Measurements from ENCODE around the gene USP19. TPM values are rescaled to one million over a fixed set of nuclear protein-coding genes. Genes with fewer than 3 reads are reported as not detected.

USP19 gene, protein sequence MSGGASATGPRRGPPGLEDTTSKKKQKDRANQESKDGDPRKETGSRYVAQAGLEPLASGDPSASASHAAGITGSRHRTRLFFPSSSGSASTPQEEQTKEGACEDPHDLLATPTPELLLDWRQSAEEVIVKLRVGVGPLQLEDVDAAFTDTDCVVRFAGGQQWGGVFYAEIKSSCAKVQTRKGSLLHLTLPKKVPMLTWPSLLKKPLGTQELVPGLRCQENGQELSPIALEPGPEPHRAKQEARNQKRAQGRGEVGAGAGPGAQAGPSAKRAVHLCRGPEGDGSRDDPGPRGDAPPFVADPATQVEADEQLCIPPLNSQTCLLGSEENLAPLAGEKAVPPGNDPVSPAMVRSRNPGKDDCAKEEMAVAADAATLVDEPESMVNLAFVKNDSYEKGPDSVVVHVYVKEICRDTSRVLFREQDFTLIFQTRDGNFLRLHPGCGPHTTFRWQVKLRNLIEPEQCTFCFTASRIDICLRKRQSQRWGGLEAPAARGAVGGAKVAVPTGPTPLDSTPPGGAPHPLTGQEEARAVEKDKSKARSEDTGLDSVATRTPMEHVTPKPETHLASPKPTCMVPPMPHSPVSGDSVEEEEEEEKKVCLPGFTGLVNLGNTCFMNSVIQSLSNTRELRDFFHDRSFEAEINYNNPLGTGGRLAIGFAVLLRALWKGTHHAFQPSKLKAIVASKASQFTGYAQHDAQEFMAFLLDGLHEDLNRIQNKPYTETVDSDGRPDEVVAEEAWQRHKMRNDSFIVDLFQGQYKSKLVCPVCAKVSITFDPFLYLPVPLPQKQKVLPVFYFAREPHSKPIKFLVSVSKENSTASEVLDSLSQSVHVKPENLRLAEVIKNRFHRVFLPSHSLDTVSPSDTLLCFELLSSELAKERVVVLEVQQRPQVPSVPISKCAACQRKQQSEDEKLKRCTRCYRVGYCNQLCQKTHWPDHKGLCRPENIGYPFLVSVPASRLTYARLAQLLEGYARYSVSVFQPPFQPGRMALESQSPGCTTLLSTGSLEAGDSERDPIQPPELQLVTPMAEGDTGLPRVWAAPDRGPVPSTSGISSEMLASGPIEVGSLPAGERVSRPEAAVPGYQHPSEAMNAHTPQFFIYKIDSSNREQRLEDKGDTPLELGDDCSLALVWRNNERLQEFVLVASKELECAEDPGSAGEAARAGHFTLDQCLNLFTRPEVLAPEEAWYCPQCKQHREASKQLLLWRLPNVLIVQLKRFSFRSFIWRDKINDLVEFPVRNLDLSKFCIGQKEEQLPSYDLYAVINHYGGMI (N-terminal part only)
- 10 to 100 TPM; 49.3 to 58.7 TPM for total RNA-seq

DNA sequence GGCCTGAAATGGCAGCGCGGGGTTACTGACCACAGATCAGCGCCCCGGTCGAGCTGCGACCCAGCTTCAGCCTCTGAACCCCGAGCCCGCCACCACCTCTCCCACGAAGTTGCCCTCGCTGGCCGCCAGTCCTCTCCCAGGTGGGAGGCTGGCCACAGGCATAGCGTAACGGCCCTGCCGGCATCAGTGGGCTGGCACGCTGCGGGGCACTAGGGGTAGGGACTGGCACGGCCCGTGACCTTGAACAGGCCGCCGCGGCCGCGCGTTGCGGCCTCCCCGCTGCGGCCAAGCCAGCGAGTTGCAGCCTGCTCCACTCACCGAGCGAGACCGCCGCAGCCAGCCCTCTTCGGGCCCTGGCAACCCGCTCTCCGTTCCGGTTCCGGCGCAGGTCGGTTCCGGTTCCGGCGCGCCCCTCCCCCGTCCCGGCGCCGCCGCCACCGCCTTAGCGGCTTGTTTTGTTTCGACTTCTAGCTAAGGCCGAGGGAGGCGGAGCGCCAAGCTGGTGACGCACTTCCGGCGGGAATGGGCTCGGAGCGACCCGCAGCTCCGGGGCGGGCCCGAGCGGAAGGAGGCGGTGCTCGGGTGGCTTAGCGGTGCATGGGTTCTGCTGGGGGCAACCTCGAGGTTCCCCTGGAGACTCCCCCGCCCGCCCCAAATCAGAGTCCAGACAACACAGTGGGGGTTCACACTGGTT, at the start of gene USP19:
USP19 (minus strand) TSS at position 386 of the 694 bp plus-strand sequence. CDS start 1,678 bp downstream, outside the sequence.
- peak within 1 kb of the TSS; percentile 84 to 96 for H3K4me3 ChIP-seq
- H3K36me3 ChIP-seq, result peaks cover 79% of the 10 kb centered on the region
- peak within 1 kb of the TSS; percentile 94 for H3K27ac ChIP-seq
- peak; percentile 95 for DNase-seq (ENCODE audit: low spot score)
- TF ChIP-seq, protein P1, sequence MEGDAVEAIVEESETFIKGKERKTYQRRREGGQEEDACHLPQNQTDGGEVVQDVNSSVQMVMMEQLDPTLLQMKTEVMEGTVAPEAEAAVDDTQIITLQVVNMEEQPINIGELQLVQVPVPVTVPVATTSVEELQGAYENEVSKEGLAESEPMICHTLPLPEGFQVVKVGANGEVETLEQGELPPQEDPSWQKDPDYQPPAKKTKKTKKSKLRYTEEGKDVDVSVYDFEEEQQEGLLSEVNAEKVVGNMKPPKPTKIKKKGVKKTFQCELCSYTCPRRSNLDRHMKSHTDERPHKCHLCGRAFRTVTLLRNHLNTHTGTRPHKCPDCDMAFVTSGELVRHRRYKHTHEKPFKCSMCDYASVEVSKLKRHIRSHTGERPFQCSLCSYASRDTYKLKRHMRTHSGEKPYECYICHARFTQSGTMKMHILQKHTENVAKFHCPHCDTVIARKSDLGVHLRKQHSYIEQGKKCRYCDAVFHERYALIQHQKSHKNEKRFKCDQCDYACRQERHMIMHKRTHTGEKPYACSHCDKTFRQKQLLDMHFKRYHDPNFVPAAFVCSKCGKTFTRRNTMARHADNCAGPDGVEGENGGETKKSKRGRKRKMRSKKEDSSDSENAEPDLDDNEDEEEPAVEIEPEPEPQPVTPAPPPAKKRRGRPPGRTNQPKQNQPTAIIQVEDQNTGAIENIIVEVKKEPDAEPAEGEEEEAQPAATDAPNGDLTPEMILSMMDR (IDR thresholded peaks at IDR 0.05), result peak in 1 of 2 donors; percentile 13
- H3K27me3 ChIP-seq, result no peaks in the 10 kb centered on the region
- no peaks in the 10 kb centered on the region for H3K9me3 ChIP-seq
- H3K4me1 ChIP-seq, result peaks cover 0 to 20% of the 10 kb centered on the region in 2 donors

DNA sequence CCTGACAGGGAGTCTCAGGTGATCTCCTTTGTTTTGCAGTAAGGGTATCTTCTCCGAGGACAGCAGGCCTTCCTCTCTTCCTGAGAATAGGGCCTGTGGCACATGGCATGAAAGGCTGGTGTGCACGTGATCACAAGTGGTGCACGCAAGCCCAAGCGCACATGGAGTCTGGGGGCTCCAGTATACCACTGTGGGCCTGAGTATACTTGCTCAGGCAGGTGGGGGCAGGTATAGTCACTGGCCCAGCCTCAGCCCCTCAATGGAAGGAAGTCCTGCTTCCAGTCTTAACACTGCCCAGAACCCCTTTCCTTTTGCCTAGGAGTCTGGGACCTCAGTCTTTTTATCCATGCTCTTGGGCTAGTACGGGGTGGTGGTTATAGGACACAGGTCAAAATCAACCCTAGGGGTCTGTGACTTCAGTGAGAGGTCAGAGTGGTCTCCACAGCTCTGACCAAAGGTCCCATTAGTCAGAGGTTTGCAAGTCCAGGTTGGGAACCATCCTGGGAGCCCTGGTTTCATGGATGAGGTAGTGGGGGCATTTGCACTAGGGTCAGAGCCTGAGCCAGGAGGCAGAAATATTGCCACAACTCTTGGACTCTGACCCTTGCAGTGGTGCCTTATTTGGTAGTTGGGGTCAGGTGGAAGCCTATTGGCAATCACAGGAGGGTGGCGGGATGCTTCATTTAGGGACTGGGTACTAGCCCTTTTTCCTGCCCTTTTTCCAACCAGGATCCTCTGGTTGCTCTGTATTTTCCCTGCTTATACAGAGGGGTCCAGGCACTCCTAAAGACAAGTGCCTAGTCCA, 46.3 kb upstream of the USP19 start:
- Histone ChIP-seq H3K9me3 (no peaks in the 10 kb centered on the region), H3K4me3 (peak overlapping the region; percentile 73 to 100), H3K4me1 (peaks cover 0 to 32% of the 10 kb centered on the region in 2 donors), H3K36me3 (peaks cover 12% of the 10 kb centered on the region), H3K27me3 (no peaks in the 10 kb centered on the region), H3K27ac (peak overlapping the region; percentile 87 to 93)
- TF ChIP-seq, protein P1 (IDR thresholded peaks at IDR 0.05), result no peak
- DNase-seq (ENCODE audit: low spot score), result no peak

DNA sequence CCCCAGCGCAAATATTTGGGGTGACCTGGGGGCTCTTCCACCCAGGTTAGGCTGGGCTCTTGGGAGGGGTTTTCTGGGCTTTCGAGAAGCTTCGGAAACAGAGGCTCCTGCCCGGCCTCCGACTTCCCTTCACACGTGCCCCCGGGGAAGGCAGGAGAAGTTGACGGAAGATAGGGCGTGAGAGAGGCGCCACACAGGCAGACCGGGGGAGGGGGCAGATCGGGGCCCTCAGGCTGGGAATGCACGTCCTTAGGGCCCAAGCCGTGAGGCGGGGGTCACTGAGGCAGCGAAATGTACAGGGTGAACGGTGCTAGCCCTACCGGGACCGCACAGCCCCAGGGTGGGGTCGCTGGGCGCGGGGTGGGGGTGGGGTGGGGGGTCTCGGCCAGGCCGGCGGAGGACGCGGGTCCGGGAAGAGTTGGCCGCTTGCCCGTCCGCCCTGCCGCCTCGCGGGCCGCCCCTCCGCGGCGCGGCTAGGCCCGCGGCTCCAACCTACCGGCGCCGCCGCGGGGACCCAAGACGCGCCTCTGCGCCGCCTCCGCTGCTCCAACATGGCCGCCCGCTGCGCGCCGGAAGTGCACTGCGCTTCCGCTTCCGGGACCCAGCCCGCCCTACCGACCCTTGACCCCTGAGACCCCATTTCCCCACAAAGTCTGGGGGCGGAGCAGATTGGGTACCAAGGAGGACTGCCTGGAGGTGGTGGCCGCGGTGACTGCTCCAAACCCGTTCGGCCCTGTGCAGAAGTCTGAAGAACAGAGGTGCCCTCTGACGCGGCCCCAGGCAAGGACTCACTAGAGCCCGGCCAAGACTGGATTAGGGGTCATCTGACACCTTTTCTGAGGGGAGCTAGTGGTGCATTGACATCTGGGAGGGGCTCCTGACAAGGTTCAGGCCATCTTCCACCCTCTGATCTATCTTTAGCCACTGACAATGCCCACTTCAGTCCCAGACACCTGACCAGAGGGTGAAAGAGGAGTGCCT, 45.4 kb upstream of the USP19 start, which contains the start of gene CCDC71:
CCDC71 (minus strand) TSS at position 561 of the 981 bp plus-strand sequence. CDS start 2,123 bp downstream, outside the sequence.
- peak; percentile 61 for DNase-seq (ENCODE audit: low spot score)
- no peaks in the 10 kb centered on the region for H3K27me3 ChIP-seq
- H3K36me3 ChIP-seq, result peaks cover 12% of the 10 kb centered on the region
- TF ChIP-seq, protein P1 (IDR thresholded peaks at IDR 0.05), result no peak
- H3K27ac ChIP-seq, result peak within 1 kb of the TSS; percentile 87 to 93
- peaks cover 0 to 28% of the 10 kb centered on the region in 2 donors for H3K4me1 ChIP-seq
- H3K4me3 ChIP-seq, result peak within 1 kb of the TSS; percentile 73 to 100
- no peaks in the 10 kb centered on the region for H3K9me3 ChIP-seq

DNA sequence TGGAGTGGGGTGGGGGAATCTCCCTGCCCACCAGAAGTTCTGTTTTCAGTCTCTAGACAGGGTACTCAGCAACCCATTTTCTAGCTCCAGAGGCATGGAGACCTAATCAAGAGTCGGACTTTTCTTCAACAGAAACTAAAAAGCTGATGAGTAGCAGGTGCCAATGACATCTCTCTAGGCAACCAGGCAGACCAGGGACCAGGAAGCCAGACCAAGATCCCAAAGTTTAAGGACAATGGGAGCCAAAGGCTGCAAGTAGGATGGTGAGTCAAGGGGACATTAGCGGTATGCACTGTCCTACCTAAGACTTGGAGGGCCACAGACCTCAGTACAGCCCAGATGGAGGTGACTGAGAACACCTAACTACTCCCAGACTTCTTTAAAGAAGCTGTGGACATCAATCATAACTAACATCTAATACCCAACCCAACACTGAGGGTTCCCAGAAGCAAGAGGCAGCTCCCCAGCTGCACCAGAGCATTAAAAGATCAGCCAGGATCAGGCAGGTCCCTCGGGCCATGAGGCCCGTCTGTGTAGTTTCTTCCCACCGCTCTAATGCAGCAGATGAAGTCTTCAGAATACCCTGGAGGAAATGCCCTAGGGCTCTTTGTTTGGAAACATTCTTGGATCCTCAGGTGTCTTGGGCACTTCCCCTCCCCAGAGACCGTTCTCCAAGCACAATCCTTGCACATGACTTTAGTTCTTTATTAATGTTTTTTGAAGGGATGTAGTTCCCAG, 44.5 kb upstream of the USP19 start:
- Histone ChIP-seq H3K4me1 (peaks cover 0 to 20% of the 10 kb centered on the region in 2 donors), H3K27me3 (no peaks in the 10 kb centered on the region), H3K27ac (peak overlapping the region; percentile 87 to 93), H3K36me3 (peaks cover 12% of the 10 kb centered on the region), H3K9me3 (no peaks in the 10 kb centered on the region), H3K4me3 (peak overlapping the region; percentile 73 to 100)
- DNase-seq (ENCODE audit: low spot score), result no peak
- TF ChIP-seq, protein P1 (IDR thresholded peaks at IDR 0.05), result no peak
